Endothelial cell (in vitro differentiated cells): ENCODE data around the gene BACH2. TPM values are rescaled to one million over a fixed set of nuclear protein-coding genes. Genes with fewer than 3 reads are reported as not detected.

Experiments used
- DNase-seq: peaks from one replicate; pipeline ENCODE4 v3.0.0; 2021; ENCODE audit warnings: low spot score
- H3K27ac Mint-ChIP-seq: one replicate; pipeline ENCODE4 v1.8.0; 2021; ENCODE audit warnings: mixed read lengths, inconsistent platforms; ENCODE audit not compliant: unreplicated experiment
- H3K27me3 Mint-ChIP-seq: one replicate; pipeline ENCODE4 v1.8.0; 2021; ENCODE audit warnings: mild to moderate bottlenecking, moderate library complexity, mixed read lengths, inconsistent platforms; ENCODE audit not compliant: unreplicated experiment
- H3K36me3 Mint-ChIP-seq: one replicate; pipeline ENCODE4 v1.8.0; 2021; ENCODE audit warnings: mild to moderate bottlenecking, low read depth, mixed read lengths, inconsistent platforms; ENCODE audit not compliant: unreplicated experiment
- H3K4me1 Mint-ChIP-seq: one replicate; pipeline ENCODE4 v1.8.0; 2021; ENCODE audit warnings: mild to moderate bottlenecking, mixed read lengths, inconsistent platforms; ENCODE audit not compliant: unreplicated experiment
- H3K4me3 Mint-ChIP-seq: one replicate; pipeline ENCODE4 v1.8.0; 2021; ENCODE audit warnings: mild to moderate bottlenecking, mixed read lengths, inconsistent platforms; ENCODE audit not compliant: unreplicated experiment
- H3K9me3 Mint-ChIP-seq: one replicate; pipeline ENCODE4 v1.8.0; 2021; ENCODE audit warnings: mixed read lengths, inconsistent platforms; ENCODE audit not compliant: unreplicated experiment
- CTCF ChIP-seq: fragments of 200-600 bp; sonication (generic); IDR thresholded peaks from one replicate; pipeline ENCODE4 v1.5.0; 2021; ENCODE audit warnings: antibody characterized with exemption; ENCODE audit not compliant: unreplicated experiment
- total RNA-seq: library from RNA; stranded (reverse); fragmentation: NEBNext Ultra II Directional; extraction: Animal tissue kit (Norgen Biotek cat#: 25700); gene quantifications from one replicate; pipeline ENCODE4 v1.2.1, GENCODE V29; 2021; ENCODE audit not compliant: unreplicated experiment

The BACH2 gene
- total RNA-seq, 1 donor from 2014 or later = 3.9 TPM

DNA sequence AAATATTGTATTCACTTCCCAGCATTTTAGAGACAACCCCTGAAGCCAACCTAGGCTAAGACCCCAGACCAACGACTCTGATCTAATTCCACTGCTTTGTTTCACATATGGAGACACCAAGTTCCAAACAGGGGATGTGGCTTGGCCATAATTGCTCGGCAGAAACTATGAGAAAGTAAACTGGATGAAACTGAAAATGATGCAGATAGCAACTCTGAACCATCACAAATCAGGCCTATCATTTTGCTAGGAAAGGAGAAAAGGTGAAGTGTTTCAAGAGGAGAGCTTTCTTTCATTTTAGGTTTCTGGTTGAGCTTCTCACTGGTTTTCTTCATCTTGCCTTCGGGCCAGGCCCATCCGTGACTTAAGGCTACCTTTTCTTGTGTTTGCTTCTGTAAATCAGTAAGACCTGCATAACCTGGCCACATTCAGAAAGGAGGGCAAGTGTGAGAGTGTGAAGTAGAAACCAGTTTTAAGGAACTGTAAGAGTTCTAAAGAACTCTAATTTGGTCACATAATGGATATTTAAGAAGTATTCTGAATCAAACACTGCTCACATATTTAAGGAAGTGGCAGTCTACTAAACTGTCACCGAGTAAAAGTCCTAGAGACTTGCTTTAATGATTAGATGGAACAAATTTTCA lies 105.8 kb downstream of the BACH2 start:
- no peak for DNase-seq
- TF ChIP-seq CTCF = no peak
- Mint-ChIP-seq H3K36me3 (no peaks in the 10 kb centered on the region), H3K4me3 (no peak overlapping the region), H3K27ac (no peak overlapping the region), H3K9me3 (no peaks in the 10 kb centered on the region), H3K4me1 (peaks cover 10% of the 10 kb centered on the region), H3K27me3 (no peaks in the 10 kb centered on the region)

- TF ChIP-seq CTCF = no peak
- Mint-ChIP-seq H3K36me3 (no peaks in the 10 kb centered on the region), H3K27me3 (no peaks in the 10 kb centered on the region), H3K4me3 (no peak overlapping the region), H3K4me1 (peaks cover 11% of the 10 kb centered on the region), H3K9me3 (no peaks in the 10 kb centered on the region), H3K27ac (no peak overlapping the region)
- no peak for DNase-seq
Observed at GRCh38 chr6:90190131-90190530, 106.5 kb downstream of the BACH2 start.

DNA sequence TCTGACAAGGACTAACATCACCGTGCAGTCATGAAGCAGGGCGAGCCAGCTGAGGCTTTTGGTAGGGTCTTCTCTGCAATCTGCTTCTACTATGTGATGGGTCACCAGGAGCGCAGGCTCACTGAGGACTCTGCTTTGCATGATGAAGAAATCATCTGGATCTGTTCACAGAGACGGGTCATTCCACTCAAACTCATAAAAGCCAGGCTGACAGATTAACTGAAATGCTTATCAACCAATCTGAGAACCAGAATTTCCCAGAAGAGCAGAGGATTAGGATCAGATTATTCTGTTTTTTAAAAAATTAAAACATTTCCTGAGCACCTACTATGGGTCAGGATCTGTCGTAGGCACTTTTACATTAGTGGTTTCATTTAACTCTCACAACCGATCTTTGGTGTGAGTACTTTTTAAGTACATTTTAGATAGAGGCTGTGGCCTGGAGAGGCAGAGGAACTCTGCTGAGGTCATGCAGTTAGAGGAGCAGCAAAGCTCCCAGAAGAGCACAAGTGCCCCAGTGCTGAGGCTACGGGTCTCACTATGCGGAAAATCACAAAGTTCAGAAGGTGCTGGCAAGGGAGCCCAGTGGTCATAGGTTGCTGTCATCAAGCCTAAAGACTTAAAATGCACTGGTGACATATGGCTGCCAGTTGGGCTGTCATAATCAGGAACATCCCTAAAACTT lies 109.1 kb downstream of the BACH2 start:
- H3K9me3 Mint-ChIP-seq = no peaks in the 10 kb centered on the region
- peaks cover 22% of the 10 kb centered on the region for H3K4me1 Mint-ChIP-seq
- no peak for TF ChIP-seq CTCF
- H3K36me3 Mint-ChIP-seq = no peaks in the 10 kb centered on the region
- no peak overlapping the region for H3K27ac Mint-ChIP-seq
- DNase-seq = no peak
- H3K27me3 Mint-ChIP-seq = no peaks in the 10 kb centered on the region
- H3K4me3 Mint-ChIP-seq = no peak overlapping the region

DNA sequence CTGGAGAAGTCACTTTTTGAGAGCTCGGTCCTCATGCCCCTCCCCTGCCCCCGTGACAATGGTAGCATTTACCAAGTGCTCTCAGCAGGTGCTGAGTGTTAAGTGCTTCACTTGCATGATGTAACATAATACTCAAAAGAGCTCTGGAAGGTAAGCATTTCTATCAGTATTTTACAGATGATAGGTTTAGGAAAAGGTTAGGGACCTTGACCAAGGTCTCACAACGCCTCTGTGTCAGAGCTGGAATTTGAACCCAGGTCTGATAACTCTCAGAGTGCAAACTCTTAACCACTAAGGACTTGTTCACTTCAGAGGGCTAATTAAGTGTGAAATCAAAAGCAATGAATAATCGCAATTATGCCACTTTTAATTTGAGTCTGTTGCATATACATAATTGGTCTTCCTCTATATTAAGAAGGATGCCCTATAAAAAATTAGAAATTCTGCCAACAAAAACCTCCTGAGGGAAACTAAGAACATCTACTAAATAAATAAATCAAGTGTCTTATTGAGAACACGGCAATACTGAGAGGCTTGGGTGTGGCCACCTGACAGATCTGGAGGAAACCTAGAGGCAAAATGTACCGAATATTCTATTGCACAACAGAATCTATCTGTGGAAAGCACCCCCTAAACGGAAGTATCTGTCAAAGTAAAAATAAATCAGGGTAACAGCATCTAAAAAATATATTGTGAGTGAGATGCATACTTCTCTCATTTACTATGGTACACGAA lies 109.8 kb downstream of the BACH2 start:
- Mint-ChIP-seq H3K36me3 (no peaks in the 10 kb centered on the region), H3K4me3 (no peak overlapping the region), H3K9me3 (no peaks in the 10 kb centered on the region), H3K4me1 (peaks cover 22% of the 10 kb centered on the region), H3K27ac (no peak overlapping the region), H3K27me3 (no peaks in the 10 kb centered on the region)
- no peak for DNase-seq
- no peak for TF ChIP-seq CTCF

DNA sequence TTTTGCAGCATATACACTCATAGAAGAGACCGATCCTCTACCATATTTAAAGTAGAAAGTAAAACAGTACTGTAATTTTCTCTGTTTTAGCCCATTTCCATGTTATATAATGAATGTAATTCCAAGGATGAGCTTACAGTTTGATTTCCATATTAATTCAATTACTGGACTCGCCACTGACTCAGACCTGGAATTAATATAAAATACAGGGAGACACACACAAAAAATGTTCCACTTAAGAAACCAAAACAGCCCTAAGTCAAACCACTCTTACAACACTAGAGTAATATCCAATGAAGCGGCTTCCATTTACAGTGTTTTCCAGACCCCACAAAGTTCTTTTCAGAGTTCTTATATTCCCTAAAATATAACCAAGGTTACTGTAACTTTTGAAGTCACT lies 110.6 kb downstream of the BACH2 start:
- H3K4me1 Mint-ChIP-seq = peaks cover 22% of the 10 kb centered on the region
- H3K9me3 Mint-ChIP-seq = no peaks in the 10 kb centered on the region
- DNase-seq = no peak
- H3K27me3 Mint-ChIP-seq = no peaks in the 10 kb centered on the region
- no peak overlapping the region for H3K4me3 Mint-ChIP-seq
- H3K36me3 Mint-ChIP-seq = no peaks in the 10 kb centered on the region
- no peak overlapping the region for H3K27ac Mint-ChIP-seq
- TF ChIP-seq CTCF = no peak
